HCT116 (cell line): ENCODE measurements around the gene CTBP1. TPM values are rescaled to one million over a fixed set of nuclear protein-coding genes. Genes with fewer than 3 reads are reported as not detected.

Experiments used
- ATAC-seq: fragments of 200-7000 bp; cut with Tn5 transposase; 2 replicates; pipeline ENCODE4 v1.9.1; 2020; ENCODE audit warnings: mild to moderate bottlenecking, moderate library complexity
- BruUV-seq: library from RNA; stranded (reverse); fragments of 400-500 nt; replicated peaks from 2 replicates; lab custom pipeline; 2021; lab: Mats Ljungman, UMichigan
- CTCF ChIA-PET: fragments of 300-600 bp; sonication (Branson Sonifier 250); formaldehyde crosslinking; loops from one replicate; lab custom pipeline; 2021; ENCODE audit warnings: antibody characterized with exemption; lab: Charles Lee
- POLR2A ChIA-PET: fragments of 300-600, 350-600 bp; sonication (Branson Sonifier 250); formaldehyde crosslinking; loops from one replicate; lab custom pipeline; 2021; ENCODE audit warnings: antibody characterized with exemption; lab: Charles Lee
- RAD21 ChIA-PET, 2 experiments: fragments of 300-600 bp; sonication (Branson Sonifier 250); formaldehyde crosslinking; loops; one replicate each; lab custom pipeline; 2023; ENCODE audit warnings: low total read pairs in 2 of 2; ENCODE audit not compliant: uncharacterized antibody in 2 of 2, unreplicated experiment in 2 of 2, low non-redundant PET in 1 of 2; lab: Charles Lee
- DNase-seq: peaks from one replicate; pipeline ENCODE4 v3.0.0-alpha.2; 2010; ENCODE audit warnings: low read depth, low spot score
- H2AFZ ChIP-seq: fragments of 200-600 bp; shearing (Covaris generic), sonication (generic); 2 replicates; pipeline ENCODE4 v1.6.1; 2017; ENCODE audit warnings: low read depth, mixed run types, mixed read lengths, antibody characterized with exemption, low read length; ENCODE audit not compliant: poor library complexity, severe bottlenecking
- H3K27ac ChIP-seq: 2 replicates; pipeline ENCODE4 v1.5.1; 2012; ENCODE audit warnings: low read depth, low read length
- H3K27me3 ChIP-seq: fragments of 200-600 bp; sonication (generic); 2 replicates; pipeline ENCODE4 v1.6.1; 2016; ENCODE audit warnings: mixed run types, low read length, mixed read lengths; ENCODE audit not compliant: insufficient read depth
- H3K36me3 ChIP-seq, 2 experiments: fragments of 200-500 bp in 1 of 2; fragments of 200-600 bp in 1 of 2; sonication (Bioruptor generic) in 1 of 2; sonication (generic) in 1 of 2; 2 replicates each; pipeline versions ENCODE4 v1.5.1 to v1.6.1; 2014 to 2016; ENCODE audit warnings: low read length in 2 of 2, inconsistent platforms in 1 of 2, mixed read lengths in 1 of 2, mixed run types in 1 of 2; ENCODE audit not compliant: insufficient read depth in 2 of 2, control insufficient read depth in 1 of 2
- H3K4me1 ChIP-seq, 2 experiments: fragments of 200-600 bp in 1 of 2; sonication (generic) in 1 of 2; 2 replicates each; pipeline versions ENCODE4 v1.5.1 to v1.6.1; 2012 to 2017; ENCODE audit warnings: low read length in 2 of 2, inconsistent platforms in 1 of 2, mild to moderate bottlenecking in 1 of 2, mixed read lengths in 1 of 2, mixed run types in 1 of 2, moderate library complexity in 1 of 2; ENCODE audit not compliant: insufficient read depth in 2 of 2, control insufficient read depth in 1 of 2
- H3K4me2 ChIP-seq: fragments of 200-600 bp; sonication (generic); 2 replicates; pipeline ENCODE4 v1.6.1; 2017; ENCODE audit warnings: mixed run types, low read length, mixed read lengths
- H3K4me3 ChIP-seq, 2 experiments: fragments of 200-600 bp in 1 of 2; sonication (generic) in 1 of 2; replicated peaks in 1 of 2; 2 replicates each; pipeline ENCODE4 v1.5.1; 2011 to 2016; ENCODE audit warnings: low read length in 2 of 2, control low read depth in 1 of 2, low read depth in 1 of 2, mild to moderate bottlenecking in 1 of 2, mixed read lengths in 1 of 2, mixed run types in 1 of 2
- H3K79me2 ChIP-seq: fragments of 200-600 bp; sonication (generic); 2 replicates; pipeline ENCODE4 v1.6.1; 2017; ENCODE audit warnings: mild to moderate bottlenecking, mixed run types, low read length, moderate library complexity, mixed read lengths; ENCODE audit not compliant: insufficient read depth
- H3K9ac ChIP-seq: fragments of 200-600 bp; sonication (generic); 2 replicates; pipeline ENCODE4 v1.6.1; 2016; ENCODE audit warnings: low read length, mixed read lengths
- H3K9me2 ChIP-seq: fragments of 200-600 bp; sonication (generic), shearing (Covaris generic); 2 replicates; pipeline ENCODE4 v1.6.1; 2017; ENCODE audit warnings: mixed run types, mild to moderate bottlenecking, moderate library complexity; ENCODE audit not compliant: insufficient read depth
- H3K9me3 ChIP-seq, 2 experiments: fragments of 200-500 bp in 1 of 2; fragments of 200-600 bp in 1 of 2; sonication (Bioruptor generic) in 1 of 2; sonication (generic) in 1 of 2; 2 replicates each; pipeline ENCODE4 v1.6.1; 2014 to 2017; ENCODE audit warnings: low read length in 2 of 2, mixed read lengths in 2 of 2, inconsistent platforms in 1 of 2, low read depth in 1 of 2, mild to moderate bottlenecking in 1 of 2, mixed run types in 1 of 2, moderate library complexity in 1 of 2; ENCODE audit not compliant: control insufficient read depth in 1 of 2, insufficient read depth in 1 of 2
- H4K20me1 ChIP-seq: fragments of 200-600 bp; sonication (generic), shearing (Covaris generic); 2 replicates; pipeline ENCODE4 v1.6.1; 2017; ENCODE audit warnings: mixed run types, mild to moderate bottlenecking, moderate library complexity; ENCODE audit not compliant: insufficient read depth
- ATF3 ChIP-seq: IDR thresholded peaks from 2 replicates; pipeline ENCODE4 v1.6.1; 2012
- ELF1 ChIP-seq: IDR thresholded peaks from 2 replicates; pipeline ENCODE4 v1.6.1; 2012; ENCODE audit warnings: low read depth, borderline replicate concordance
- FOSL1 ChIP-seq: IDR thresholded peaks from 2 replicates; pipeline ENCODE4 v1.6.1; 2012; ENCODE audit warnings: low read depth
- REST ChIP-seq: IDR thresholded peaks from 2 replicates; pipeline ENCODE4 v1.6.1; 2012; ENCODE audit warnings: low read depth
- YY1 ChIP-seq: IDR thresholded peaks from 2 replicates; pipeline ENCODE4 v1.6.1; 2011; ENCODE audit warnings: low read length, low read depth, moderate library complexity, mild to moderate bottlenecking; ENCODE audit not compliant: insufficient replicate concordance; ENCODE audit errors: extremely low read depth
- ZBTB33 ChIP-seq: IDR thresholded peaks from 2 replicates; pipeline ENCODE4 v1.6.1; 2011; ENCODE audit warnings: mild to moderate bottlenecking, low read length, moderate library complexity; ENCODE audit not compliant: insufficient replicate concordance; ENCODE audit errors: extremely low read depth
- ZFX ChIP-seq: fragments of 450-650 bp; IDR thresholded peaks from 2 replicates; pipeline ENCODE4 v1.6.1; 2017
- ZNF274 ChIP-seq: fragments of 200-500 bp; sonication (Bioruptor generic); IDR thresholded peaks from 2 replicates; pipeline ENCODE4 v1.6.1; 2014; ENCODE audit warnings: mild to moderate bottlenecking, low read depth, low read length, inconsistent platforms
- intact Hi-C: fragments of 100-400 bp; cut with micrococcal nuclease; formaldehyde crosslinking; loops from 2 replicates; pipeline ENCODE4 v1.10.0; 2022
- total RNA-seq: library from RNA; stranded (reverse); gene quantifications from one replicate; pipeline ENCODE4 v1.2.1, GENCODE V29; 2021; ENCODE audit not compliant: unreplicated experiment

Gene CTBP1
- total RNA-seq, 1 experiment from 2014 or later: 175 TPM

- no TSS peak for BruUV-seq
- peaks cover 7 to 11% of the 10 kb centered on the region in 2 experiments for H3K4me1 ChIP-seq
- peaks cover 5 to 17% of the 10 kb centered on the region in 2 experiments; a peak in 3 of 4 replicates for H3K36me3 ChIP-seq
- H3K9me3 ChIP-seq: no peaks in the 10 kb centered on the region
- ChIA-PET RAD21 (no interaction called here), POLR2A (no interaction called here), CTCF (no interaction called here)
- H3K9me2 ChIP-seq: no peaks in the 10 kb centered on the region
- H3K9ac ChIP-seq: no peak overlapping the region
- H3K27me3 ChIP-seq: no peaks in the 10 kb centered on the region
- 0 out of 2 replicates have a peak, but pooled peaks cover 3% of the 10 kb centered on the region for H4K20me1 ChIP-seq
- no peak overlapping the region for H3K27ac ChIP-seq
- intact Hi-C loops: no loop called here
- no peak overlapping the region for H3K4me2 ChIP-seq
- ATAC-seq (no peak), DNase-seq (no peak)
- H3K79me2 ChIP-seq: peaks cover 95% of the 10 kb centered on the region
- TF ChIP-seq FOSL1: no peak
- no peak for TF ChIP-seq ZBTB33
- no peak for TF ChIP-seq ZFX
- TF ChIP-seq ATF3: no peak
- no peak for TF ChIP-seq REST
- no peak for TF ChIP-seq YY1
- TF ChIP-seq ZNF274: no peak
- TF ChIP-seq ELF1: no peak
- no peak overlapping the region for H3K4me3 ChIP-seq
- H2AFZ ChIP-seq: no peak overlapping the region
These were observed 47.5 kb upstream of the CTBP1 start for GRCh38 chr4:1296324-1297022.
